Endothelial cell of umbilical vein (primary cell): ENCODE measurements around the gene PPP1R7. TPM values are rescaled to one million over a fixed set of nuclear protein-coding genes. Genes with fewer than 3 reads are reported as not detected.

Experiments
- BruUV-seq: library from RNA; stranded (reverse); fragments of 400-500 nt; replicated peaks from 2 replicates; lab custom pipeline; 2021; lab: Mats Ljungman, UMichigan
- CTCF ChIA-PET: fragments of 300-600, 350-600 bp; sonication (Branson Sonifier 250); formaldehyde crosslinking; loops from one replicate; lab custom pipeline; 2021; ENCODE audit warnings: antibody characterized with exemption, inconsistent platforms; lab: Charles Lee
- POLR2A ChIA-PET: fragments of 300-600, 350-600 bp; sonication (Branson Sonifier 250); formaldehyde crosslinking; loops from one replicate; lab custom pipeline; 2021; ENCODE audit warnings: antibody characterized with exemption, inconsistent platforms; lab: Charles Lee
- DNase-seq: peaks from one replicate; pipeline ENCODE4 v3.0.0-alpha.2; 2011; ENCODE audit warnings: low read depth, low spot score
- FAIRE-seq: peaks from 2 replicates; lab custom pipeline; 2011; peaks lifted over from hg19 to GRCh38; lab: Jason Lieb, UNC
- H2AFZ ChIP-seq: 2 replicates; pipeline ENCODE4 v1.6.0; 2012; ENCODE audit warnings: low read depth, low read length, control low read depth, inconsistent platforms
- H3K27ac ChIP-seq: 2 replicates; pipeline ENCODE4 v1.5.1; 2011; ENCODE audit warnings: low read depth, mild to moderate bottlenecking, control low read depth, low read length, moderate library complexity; ENCODE audit not compliant: insufficient read depth
- H3K27me3 ChIP-seq, 2 experiments: 2 replicates each; pipeline versions ENCODE4 v1.6.0 to v1.6.1; 2011; ENCODE audit warnings: low read length in 2 of 2, mixed read lengths in 1 of 2; ENCODE audit not compliant: control insufficient read depth in 2 of 2, insufficient read depth in 2 of 2
- H3K36me3 ChIP-seq, 2 experiments: 2 replicates in 1 of 2; 3 replicates in 1 of 2; pipeline ENCODE4 v1.5.1; 2011; ENCODE audit warnings: low read length in 2 of 2, mild to moderate bottlenecking in 1 of 2, moderate library complexity in 1 of 2; ENCODE audit not compliant: control insufficient read depth in 2 of 2, insufficient read depth in 2 of 2; ENCODE audit errors: extremely low read depth in 1 of 2
- H3K4me1 ChIP-seq: 3 replicates; pipeline ENCODE4 v1.5.1; 2011; ENCODE audit warnings: mild to moderate bottlenecking, low read length; ENCODE audit not compliant: control insufficient read depth, insufficient read depth; ENCODE audit errors: extremely low read depth
- H3K4me2 ChIP-seq: 2 replicates; pipeline ENCODE4 v1.6.1; 2011; ENCODE audit warnings: low read length, control low read depth, mixed read lengths; ENCODE audit not compliant: insufficient read depth
- H3K4me3 ChIP-seq, 3 experiments: fragments of 200-600 bp in 1 of 3; sonication (generic), shearing (Covaris generic) in 1 of 3; replicated peaks in 1 of 3; 2 replicates each; pipeline ENCODE4 v1.5.1; 2011 to 2016; ENCODE audit warnings: control low read depth in 3 of 3, low read length in 3 of 3, mild to moderate bottlenecking in 2 of 3, inconsistent platforms in 1 of 3, low read depth in 1 of 3, moderate library complexity in 1 of 3; ENCODE audit not compliant: insufficient read depth in 1 of 3
- H3K79me2 ChIP-seq: 2 replicates; pipeline ENCODE4 v1.6.0; 2012; ENCODE audit warnings: low read length, inconsistent platforms; ENCODE audit not compliant: control insufficient read depth, insufficient read depth
- H3K9ac ChIP-seq: replicated peaks from 2 replicates; pipeline ENCODE3; 2011; ENCODE audit warnings: low read length, control low read depth; ENCODE audit not compliant: insufficient read depth; ENCODE audit errors: extremely low read depth
- H3K9me1 ChIP-seq: replicated peaks from 3 replicates; pipeline ENCODE4 v1.6.0; 2011; ENCODE audit warnings: mild to moderate bottlenecking, low read length; ENCODE audit not compliant: control insufficient read depth, insufficient read depth; ENCODE audit errors: extremely low read depth
- H3K9me3 ChIP-seq: replicated peaks from 2 replicates; pipeline ENCODE4 v1.5.1; 2012; ENCODE audit warnings: low read length, inconsistent platforms; ENCODE audit not compliant: control insufficient read depth, insufficient read depth
- H4K20me1 ChIP-seq: replicated peaks from 2 replicates; pipeline ENCODE3; 2011; ENCODE audit warnings: mild to moderate bottlenecking, low read length; ENCODE audit not compliant: control insufficient read depth, insufficient read depth; ENCODE audit errors: extremely low read depth
- CTCF ChIP-seq, 2 donors: IDR thresholded peaks; 1 replicate in 1 of 2; 2 replicates in 1 of 2; pipeline ENCODE4 v1.5.1; 2011; ENCODE audit warnings: low read length in 2 of 2, mild to moderate bottlenecking in 2 of 2, moderate library complexity in 2 of 2, control low read depth in 1 of 2, inconsistent platforms in 1 of 2, low read depth in 1 of 2; ENCODE audit not compliant: insufficient read depth in 1 of 2; ENCODE audit errors: extremely low read depth in 1 of 2
- EZH2 ChIP-seq: IDR thresholded peaks from 2 replicates; pipeline ENCODE4 v1.6.1; 2012; ENCODE audit warnings: borderline replicate concordance, low read depth, mild to moderate bottlenecking, moderate library complexity, low read length, inconsistent platforms; ENCODE audit not compliant: severe bottlenecking
- FOS ChIP-seq: IDR thresholded peaks from 2 replicates; pipeline ENCODE4 v1.6.1; 2011; ENCODE audit warnings: mild to moderate bottlenecking, low read length, moderate library complexity, borderline replicate concordance; ENCODE audit not compliant: insufficient read depth
- POLR2AphosphoS5 ChIP-seq: IDR thresholded peaks from 2 replicates; pipeline ENCODE4 v1.6.1; 2012; ENCODE audit warnings: low read depth, mild to moderate bottlenecking, control low read depth, low read length, moderate library complexity; ENCODE audit not compliant: insufficient read depth
- dilution Hi-C: fragments of 300-500 bp; cut with MboI; formaldehyde crosslinking; loops from one replicate; pipeline ENCODE4 v1.15.0; 2019; ENCODE audit warnings: low sequenced_read_pairs; ENCODE audit not compliant: extremely low pct_ligation_motif_present
- intact Hi-C: fragments of 100-400 bp; cut with micrococcal nuclease; formaldehyde crosslinking; loops from one replicate; pipeline ENCODE4 v1.10.0; 2022
- polyA plus RNA-seq, 4 experiments: library from polyadenylated mRNA; depleted of rRNA in 3 of 4; stranded (reverse) in 3 of 4; unstranded in 1 of 4; fragments of >200 nt; gene quantifications; 2 replicates each; pipeline versions ENCODE4 v1.2.1 to v1.2.3, GENCODE V29; 2011 to 2012; ENCODE audit warnings: missing spikeins in 1 of 4
- total RNA-seq: library from RNA; stranded (reverse); gene quantifications from 2 replicates; pipeline ENCODE4 v1.2.3, GENCODE V29; 2021

The PPP1R7 gene
- total and polyA plus RNA-seq, 2 donors (not counting 3 experiments of a cell fraction or from before 2014, with no cell fraction given), result 30.3 to 60.8 TPM

- no peak for TF ChIP-seq POLR2AphosphoS5
- Histone ChIP-seq H3K4me2 (peak overlapping the region; percentile 54), H3K36me3 (no peaks in the 10 kb centered on the region), H3K4me1 (peaks cover 15% of the 10 kb centered on the region), H3K27ac (no peak overlapping the region), H3K4me3 (peak overlapping the region in 1 of 3 experiments; percentile 65), H3K79me2 (peaks cover 13% of the 10 kb centered on the region), H3K27me3 (no peaks in the 10 kb centered on the region), H3K9ac (peak overlapping the region; percentile 30), H4K20me1 (no peaks in the 10 kb centered on the region), H2AFZ (peak overlapping the region; percentile 86), H3K9me1 (no peaks in the 10 kb centered on the region), H3K9me3 (no peaks in the 10 kb centered on the region)
- dilution Hi-C loops (no loop called here), intact Hi-C loops (loop anchor here (5.0 to 10.0 kb wide), 2 partner anchors 293 to 584 kb away; partner anchors contain the start of gene D2HGDH)
- ChIA-PET CTCF (interaction anchor here (1.3 kb wide), 1 partner anchor 234 kb away, joined by 4 read pairs; no protein-coding TSS in a partner anchor), POLR2A (no interaction called here)
- FAIRE-seq (no peak), DNase-seq (no peak)
- BruUV-seq, result TSS peak; percentile 46
Observed at GRCh38 chr2:241148239-241148638, 2.0 kb upstream of the PPP1R7 start.

GRCh38 chr2:241148891-241149674 lies 1.2 kb upstream of the PPP1R7 start, which contains the start of gene PASK:
PASK (minus strand) TSS chr2:241149472; CDS start chr2:241143032, 6,440 bp downstream.
- Histone ChIP-seq H4K20me1 (no peaks in the 10 kb centered on the region), H3K9me1 (no peaks in the 10 kb centered on the region), H3K79me2 (peaks cover 13% of the 10 kb centered on the region), H3K27ac (no peak within 1 kb of the TSS), H3K4me1 (peaks cover 15% of the 10 kb centered on the region), H3K4me3 (peak within 1 kb of the TSS; percentile 76 to 85 (median 78)), H3K9ac (peak within 1 kb of the TSS; percentile 40), H2AFZ (peak within 1 kb of the TSS; percentile 95), H3K4me2 (peak within 1 kb of the TSS; percentile 54), H3K36me3 (peaks cover 0 to 2% of the 10 kb centered on the region in 2 experiments), H3K27me3 (no peaks in the 10 kb centered on the region), H3K9me3 (no peaks in the 10 kb centered on the region)
- dilution Hi-C loops, result no loop called here
- POLR2A ChIA-PET, result interaction anchor here (1.0 kb wide), 1 partner anchor 166 kb away, joined by 4 read pairs; the partner anchor contains the start of gene HDLBP
- no TSS peak for BruUV-seq
- TF ChIP-seq POLR2AphosphoS5, result peak; percentile 21
- no peak for TF ChIP-seq EZH2
- no peak for TF ChIP-seq FOS
- TF ChIP-seq CTCF (IDR thresholded peaks at IDR 0.05; ENCODE audit: extremely low read depth in 1 of 2, insufficient read depth in 1 of 2, low read depth in 1 of 2, low read length in 2 of 2), result no peak
- FAIRE-seq (peak; percentile 99), DNase-seq (peak; percentile 91)
- CTCF ChIA-PET, result interaction anchor here (0.9 to 1.3 kb wide), 3 partner anchors 71 to 298 kb away, joined by 3 to 4 read pairs (median 3); no protein-coding TSS in a partner anchor
- intact Hi-C loops, result loop anchor here (1.0 to 10.0 kb wide), 3 partner anchors 8 to 583 kb away; partner anchors contain the start of gene D2HGDH
